HepG2 (cell line): ENCODE measurements around the gene GRK5. TPM values are rescaled to one million over a fixed set of nuclear protein-coding genes. Genes with fewer than 3 reads are reported as not detected.

ENCODE experiments used
- ATF1 ChIP-seq: IDR thresholded peaks from 2 replicates; pipeline ENCODE4 v1.6.1; 2016; ENCODE audit warnings: mild to moderate bottlenecking, control low read depth
- GATAD2A ChIP-seq: IDR thresholded peaks from 2 replicates; pipeline ENCODE4 v1.6.1; 2016
- MED1 ChIP-seq: sonication (generic); formaldehyde crosslinking; IDR thresholded peaks from 2 replicates; pipeline ENCODE4 v1.4.0; 2020; ENCODE audit warnings: missing genetic modification reagents
- MEIS2 ChIP-seq: sonication (generic); formaldehyde crosslinking; IDR thresholded peaks from 2 replicates; pipeline ENCODE4 v1.9.0; 2021; ENCODE audit warnings: mild to moderate bottlenecking, missing genetic modification reagents
- PATZ1 ChIP-seq: sonication (generic); formaldehyde crosslinking; IDR thresholded peaks from 2 replicates; pipeline ENCODE4 v1.4.0; 2020; ENCODE audit warnings: missing genetic modification reagents
- PITX1 ChIP-seq: sonication (generic); formaldehyde crosslinking; IDR thresholded peaks from 2 replicates; pipeline ENCODE4 v1.5.1; 2020; ENCODE audit warnings: mild to moderate bottlenecking, missing genetic modification reagents
- SALL1 ChIP-seq: sonication (generic); formaldehyde crosslinking; IDR thresholded peaks from 2 replicates; pipeline ENCODE4 v1.8.0; 2022; ENCODE audit warnings: mild to moderate bottlenecking, missing genetic modification reagents
- SOX6 ChIP-seq, 2 experiments: fragments of 450-650 bp in 1 of 2; sonication (generic) in 1 of 2; formaldehyde crosslinking in 1 of 2; IDR thresholded peaks; 2 replicates each; pipeline versions ENCODE4 v1.4.0 to v1.6.1; 2017 to 2020; ENCODE audit warnings: antibody characterized with exemption in 1 of 2, mild to moderate bottlenecking in 1 of 2, missing genetic modification reagents in 1 of 2
- TBX2 ChIP-seq: sonication (generic); formaldehyde crosslinking; IDR thresholded peaks from 2 replicates; pipeline ENCODE4 v1.5.0; 2020; ENCODE audit warnings: missing genetic modification reagents, mild to moderate bottlenecking, borderline replicate concordance
- TFAP4 ChIP-seq: sonication (generic); IDR thresholded peaks from 2 replicates; pipeline ENCODE4 v1.6.1; 2016; ENCODE audit warnings: low read depth, borderline replicate concordance
- WIZ ChIP-seq: sonication (generic); formaldehyde crosslinking; IDR thresholded peaks from 2 replicates; pipeline ENCODE4 v1.5.1; 2020; ENCODE audit warnings: mild to moderate bottlenecking, missing genetic modification reagents
- ZFP82 ChIP-seq: sonication (generic); formaldehyde crosslinking; IDR thresholded peaks from 2 replicates; pipeline ENCODE4 v1.5.1; 2020; ENCODE audit warnings: mild to moderate bottlenecking, missing genetic modification reagents, borderline replicate concordance
- ZNF180 ChIP-seq: sonication (generic); formaldehyde crosslinking; IDR thresholded peaks from 2 replicates; pipeline ENCODE4 v1.4.0; 2020; ENCODE audit warnings: low read depth, missing genetic modification reagents, borderline replicate concordance
- ZNF251 ChIP-seq: sonication (generic); formaldehyde crosslinking; IDR thresholded peaks from 2 replicates; pipeline ENCODE4 v1.9.0; 2021; ENCODE audit warnings: mild to moderate bottlenecking, missing genetic modification reagents
- ZNF256 ChIP-seq: sonication (generic); formaldehyde crosslinking; conservative IDR thresholded peaks from 2 replicates; pipeline ENCODE4 v1.4.0; 2020; ENCODE audit warnings: missing genetic modification reagents
- ZNF292 ChIP-seq: sonication (generic); formaldehyde crosslinking; IDR thresholded peaks from 2 replicates; pipeline ENCODE4 v1.8.1; 2022; ENCODE audit warnings: mild to moderate bottlenecking, low read depth, missing genetic modification reagents, borderline replicate concordance
- ZNF605 ChIP-seq: sonication (generic); formaldehyde crosslinking; IDR thresholded peaks from 2 replicates; pipeline ENCODE4 v1.8.0; 2022; ENCODE audit warnings: mild to moderate bottlenecking, missing genetic modification reagents
- ZNF629 ChIP-seq: sonication (generic); formaldehyde crosslinking; conservative IDR thresholded peaks from 2 replicates; pipeline ENCODE4 v1.5.0; 2020; ENCODE audit warnings: missing genetic modification reagents
- ZNF816 ChIP-seq: sonication (generic); formaldehyde crosslinking; IDR thresholded peaks from 2 replicates; pipeline ENCODE4 v1.8.0; 2022; ENCODE audit warnings: missing genetic modification reagents, mild to moderate bottlenecking, borderline replicate concordance
- polyA plus RNA-seq, 8 experiments: library from polyadenylated mRNA; depleted of rRNA in 3 of 8; stranded (reverse) in 7 of 8; unstranded in 1 of 8; fragments of >200 nt; fragmentation: Illumina TruSeq in 4 of 8; extraction: Trizol in 4 of 8; gene quantifications; 2 replicates each; pipeline versions ENCODE4 v1.2.1 to v1.2.3, GENCODE V29; 2011 to 2016; ENCODE audit warnings: low read depth in 4 of 8, missing spikeins in 1 of 8, mixed read lengths in 1 of 8; ENCODE audit not compliant: insufficient read depth in 1 of 8
- total RNA-seq, 5 experiments: library from RNA; depleted of rRNA; stranded (reverse); fragments of >200 nt; fragmentation: Illumina TruSeq; extraction: Trizol; gene quantifications; 2 replicates each; pipeline ENCODE4 v1.2.3, GENCODE V29; 2016; ENCODE audit warnings: low read depth in 1 of 5
- TF ChIP-seq, protein P1 (sequence below): sonication (generic); formaldehyde crosslinking; IDR thresholded peaks from 2 replicates; pipeline ENCODE4 v1.4.0; 2020; ENCODE audit warnings: missing genetic modification reagents
- TF ChIP-seq, protein P2 (sequence below): sonication (generic); formaldehyde crosslinking; IDR thresholded peaks from 2 replicates; pipeline ENCODE4 v1.4.0; 2020; ENCODE audit warnings: missing genetic modification reagents

Gene GRK5
- total and polyA plus RNA-seq, 2 of the 13 experiments (the other 11 are each of a cell fraction or from before 2014, with no cell fraction given) = 10.4 to 12.6 TPM

DNA sequence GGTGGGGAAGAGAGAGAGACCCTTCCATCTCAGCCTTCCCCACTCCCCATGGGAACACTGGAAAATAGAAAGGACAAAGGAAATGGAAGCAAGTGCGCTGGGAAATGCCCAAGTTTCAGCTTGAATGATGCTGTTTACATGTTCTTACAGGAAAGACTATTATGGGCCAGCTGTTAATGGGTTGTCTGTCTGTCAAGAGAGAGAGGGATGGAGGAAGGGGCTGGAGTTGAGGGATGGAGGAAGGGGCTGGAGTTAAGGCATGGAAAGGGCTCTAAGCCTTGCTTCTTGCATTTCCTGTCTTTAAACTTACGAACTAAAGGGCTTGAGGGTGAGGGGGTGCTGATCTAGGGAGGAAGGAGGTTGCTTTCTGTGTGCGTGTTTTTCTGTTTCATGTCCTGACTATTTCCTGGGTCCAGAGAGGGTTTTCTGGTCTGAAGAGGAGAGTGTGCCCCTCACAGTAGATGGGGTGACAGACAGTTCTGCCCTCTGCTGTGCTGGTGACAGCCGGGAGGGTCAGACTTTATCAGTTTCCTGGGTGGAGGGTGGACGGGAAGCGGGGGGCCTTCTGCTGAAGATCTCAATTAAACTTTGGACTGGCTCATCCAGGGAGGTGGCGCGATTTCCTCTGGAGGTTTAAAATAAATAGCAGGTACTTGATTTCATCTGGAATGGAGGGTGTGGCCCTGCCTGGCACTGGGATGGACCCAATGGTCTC lies 30.5 kb downstream of the GRK5 start (continued):
- TF ChIP-seq, protein P1, sequence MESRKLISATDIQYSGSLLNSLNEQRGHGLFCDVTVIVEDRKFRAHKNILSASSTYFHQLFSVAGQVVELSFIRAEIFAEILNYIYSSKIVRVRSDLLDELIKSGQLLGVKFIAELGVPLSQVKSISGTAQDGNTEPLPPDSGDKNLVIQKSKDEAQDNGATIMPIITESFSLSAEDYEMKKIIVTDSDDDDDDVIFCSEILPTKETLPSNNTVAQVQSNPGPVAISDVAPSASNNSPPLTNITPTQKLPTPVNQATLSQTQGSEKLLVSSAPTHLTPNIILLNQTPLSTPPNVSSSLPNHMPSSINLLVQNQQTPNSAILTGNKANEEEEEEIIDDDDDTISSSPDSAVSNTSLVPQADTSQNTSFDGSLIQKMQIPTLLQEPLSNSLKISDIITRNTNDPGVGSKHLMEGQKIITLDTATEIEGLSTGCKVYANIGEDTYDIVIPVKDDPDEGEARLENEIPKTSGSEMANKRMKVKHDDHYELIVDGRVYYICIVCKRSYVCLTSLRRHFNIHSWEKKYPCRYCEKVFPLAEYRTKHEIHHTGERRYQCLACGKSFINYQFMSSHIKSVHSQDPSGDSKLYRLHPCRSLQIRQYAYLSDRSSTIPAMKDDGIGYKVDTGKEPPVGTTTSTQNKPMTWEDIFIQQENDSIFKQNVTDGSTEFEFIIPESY = no peak
- TF ChIP-seq TFAP4 (peak; percentile 45; the same call in 1 of the 2 replicates), ZFP82 (no peak), ZNF629 (CRISPR knock-in tag) (no peak), ZNF256 (CRISPR knock-in tag) (no peak), PITX1 (CRISPR knock-in tag) (0 out of 2 replicates have a peak, but pooled peaks have one; percentile 28), MED1 (CRISPR knock-in tag) (peak; percentile 26; the same call in 1 of the 2 replicates), SALL1 (CRISPR knock-in tag) (peak; percentile 68), GATAD2A (CRISPR knock-in tag) (peak; percentile 27; the same call in 1 of the 2 replicates), PATZ1 (CRISPR knock-in tag) (peak; percentile 84), ATF1 (no peak), ZNF251 (no peak), ZNF605 (CRISPR knock-in tag) (0 out of 2 replicates have a peak, but pooled peaks have one; percentile 36), WIZ (CRISPR knock-in tag) (no peak), ZNF816 (no peak), SOX6 (IDR thresholded peaks at IDR 0.05) (no peak), SOX6 (CRISPR knock-in tag; IDR thresholded peaks at IDR 0.05) (peak; percentile 32; the same call in 1 of the 2 replicates), ZNF292 (CRISPR knock-in tag) (peak; percentile 39; the same call in 1 of the 2 replicates), MEIS2 (CRISPR knock-in tag) (0 out of 2 replicates have a peak, but pooled peaks have one; percentile 42), TBX2 (peak; percentile 25; the same call in 1 of the 2 replicates), ZNF180 (CRISPR knock-in tag) (no peak)
- TF ChIP-seq, protein P2, sequence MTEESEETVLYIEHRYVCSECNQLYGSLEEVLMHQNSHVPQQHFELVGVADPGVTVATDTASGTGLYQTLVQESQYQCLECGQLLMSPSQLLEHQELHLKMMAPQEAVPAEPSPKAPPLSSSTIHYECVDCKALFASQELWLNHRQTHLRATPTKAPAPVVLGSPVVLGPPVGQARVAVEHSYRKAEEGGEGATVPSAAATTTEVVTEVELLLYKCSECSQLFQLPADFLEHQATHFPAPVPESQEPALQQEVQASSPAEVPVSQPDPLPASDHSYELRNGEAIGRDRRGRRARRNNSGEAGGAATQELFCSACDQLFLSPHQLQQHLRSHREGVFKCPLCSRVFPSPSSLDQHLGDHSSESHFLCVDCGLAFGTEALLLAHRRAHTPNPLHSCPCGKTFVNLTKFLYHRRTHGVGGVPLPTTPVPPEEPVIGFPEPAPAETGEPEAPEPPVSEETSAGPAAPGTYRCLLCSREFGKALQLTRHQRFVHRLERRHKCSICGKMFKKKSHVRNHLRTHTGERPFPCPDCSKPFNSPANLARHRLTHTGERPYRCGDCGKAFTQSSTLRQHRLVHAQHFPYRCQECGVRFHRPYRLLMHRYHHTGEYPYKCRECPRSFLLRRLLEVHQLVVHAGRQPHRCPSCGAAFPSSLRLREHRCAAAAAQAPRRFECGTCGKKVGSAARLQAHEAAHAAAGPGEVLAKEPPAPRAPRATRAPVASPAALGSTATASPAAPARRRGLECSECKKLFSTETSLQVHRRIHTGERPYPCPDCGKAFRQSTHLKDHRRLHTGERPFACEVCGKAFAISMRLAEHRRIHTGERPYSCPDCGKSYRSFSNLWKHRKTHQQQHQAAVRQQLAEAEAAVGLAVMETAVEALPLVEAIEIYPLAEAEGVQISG (CRISPR knock-in tag) = 0 out of 2 replicates have a peak, but pooled peaks have one; percentile 20
